Gastroesophageal sphincter (tissue), 3 donors: ENCODE measurements around the gene DCUN1D1.

Experiments used
- CTCF ChIP-seq, 4 experiments: fragments of 200-600 bp in 2 of 4; fragments of 450-650 bp in 2 of 4; sonication (generic) in 1 of 4; IDR thresholded peaks; one replicate each; pipeline ENCODE4 v1.5.1; 2017 to 2019; ENCODE audit warnings: antibody characterized with exemption in 4 of 4, mild to moderate bottlenecking in 2 of 4, moderate library complexity in 2 of 4
- EP300 ChIP-seq: sonication (generic); formaldehyde crosslinking; IDR thresholded peaks from one replicate; pipeline ENCODE4 v1.6.1; 2017; ENCODE audit warnings: antibody characterized with exemption, mild to moderate bottlenecking
- POLR2AphosphoS5 ChIP-seq: sonication (generic); formaldehyde crosslinking; IDR thresholded peaks from one replicate; pipeline ENCODE4 v1.6.1; 2017; ENCODE audit warnings: antibody characterized with exemption

GRCh38 chr3:183027276-183027675 is 46.9 kb upstream of the DCUN1D1 start:
- TF ChIP-seq CTCF (IDR thresholded peaks at IDR 0.05) = no peak
- no peak for TF ChIP-seq POLR2AphosphoS5
- no peak for TF ChIP-seq EP300
